GM18868 (cell line): ENCODE data around the gene CORO1C.

Experiments
- ATAC-seq: cut with Tn5 transposase; IDR thresholded peaks from one replicate; pipeline ENCODE4 v1.9.1; 2021; ENCODE audit warnings: mild to moderate bottlenecking, moderate library complexity; ENCODE audit not compliant: unreplicated experiment

CORO1C gene

DNA sequence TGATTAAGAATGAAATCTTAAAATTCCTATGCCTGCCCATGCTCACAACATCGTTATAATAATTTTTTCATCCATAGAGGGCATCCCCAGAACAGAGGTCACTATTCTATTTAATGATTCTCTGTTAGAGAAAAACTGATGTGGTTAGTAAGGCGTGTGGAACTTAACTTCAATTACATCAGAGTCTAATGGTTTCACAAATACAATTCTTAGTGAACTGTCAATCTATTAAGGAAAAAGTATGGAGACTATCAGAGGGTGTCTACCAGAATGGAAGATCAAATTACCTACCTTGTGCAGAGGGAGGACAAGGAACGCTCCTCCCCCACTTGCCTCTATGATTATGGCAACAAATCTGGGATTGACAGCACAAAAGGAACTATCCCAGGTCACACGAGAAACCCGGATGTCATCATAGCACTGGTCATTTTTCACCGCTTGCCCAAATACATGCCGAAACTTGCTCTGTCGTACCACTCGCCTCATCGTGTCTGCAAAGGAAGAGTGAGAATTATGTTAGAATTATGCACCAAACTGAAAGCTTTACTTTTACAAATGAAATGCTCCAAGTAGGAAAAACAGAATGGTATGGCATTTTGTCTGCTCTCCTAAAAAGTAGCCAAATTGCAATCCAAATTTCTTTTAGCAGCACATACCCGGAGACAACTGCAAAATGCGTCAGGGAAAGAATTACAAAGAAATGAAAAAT lies 30.3 kb downstream of the CORO1C start:
- ATAC-seq = no peak

DNA sequence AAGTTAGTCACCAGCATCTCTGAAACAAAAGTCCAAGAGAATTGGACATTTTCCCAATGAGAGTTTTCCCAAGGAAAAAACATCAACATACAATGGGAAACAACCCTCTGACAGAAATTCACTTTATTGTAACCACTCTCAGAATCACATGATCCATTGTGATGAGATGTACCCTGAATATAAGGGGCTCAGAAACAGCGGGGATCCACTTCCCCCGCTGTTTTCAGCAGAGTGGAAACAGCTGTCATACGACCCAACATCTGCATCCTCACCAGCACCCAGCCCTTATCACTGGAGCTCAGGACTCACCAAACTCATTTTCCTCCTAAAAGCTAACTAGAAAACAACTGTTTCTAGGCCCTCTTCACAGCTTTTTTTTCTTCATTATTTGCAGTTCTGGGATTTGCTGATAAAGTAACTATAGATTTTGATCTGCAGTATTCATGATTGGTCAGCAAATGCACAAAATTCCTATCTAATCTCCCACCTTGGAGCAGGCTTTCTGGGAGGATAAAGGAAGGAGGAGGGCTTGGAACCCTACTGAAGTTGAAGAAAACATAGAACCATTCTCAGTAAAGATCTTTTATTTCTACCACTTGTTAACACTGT lies 31.3 kb downstream of the CORO1C start:
- no peak for ATAC-seq

DNA sequence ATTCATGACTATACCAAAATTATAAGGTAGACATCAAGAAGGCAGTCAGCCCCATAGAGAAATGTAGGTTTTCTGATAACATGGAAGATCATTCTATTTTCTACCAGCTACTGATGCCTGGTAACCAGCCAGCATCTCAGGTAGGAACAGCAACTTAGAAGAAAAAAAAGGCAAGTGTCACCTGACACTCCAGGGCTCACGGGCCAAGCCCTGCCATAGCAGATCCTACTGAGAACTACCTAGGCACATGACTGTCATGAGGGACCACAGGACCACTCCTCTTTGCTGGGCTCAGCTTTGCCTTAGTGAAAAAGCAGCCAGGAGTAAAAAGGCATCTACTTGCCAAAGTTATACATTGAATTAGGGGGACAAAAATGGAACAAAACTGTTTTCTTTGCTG lies 33.4 kb downstream of the CORO1C start:
- no peak for ATAC-seq

DNA sequence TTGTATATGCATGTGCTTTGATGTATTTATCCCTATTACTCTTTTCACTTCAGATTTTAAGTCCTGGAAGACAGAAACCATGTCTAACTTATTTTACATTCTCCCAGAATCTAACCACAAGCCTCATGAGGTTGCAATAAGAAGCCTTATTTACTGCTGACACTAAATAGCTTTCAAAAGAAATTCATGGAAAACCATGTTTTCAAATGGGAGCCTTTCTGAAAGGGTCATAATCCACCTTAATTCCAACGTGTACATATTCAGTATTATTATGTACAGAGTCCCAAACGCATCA lies 34.4 kb downstream of the CORO1C start:
- no peak for ATAC-seq

DNA sequence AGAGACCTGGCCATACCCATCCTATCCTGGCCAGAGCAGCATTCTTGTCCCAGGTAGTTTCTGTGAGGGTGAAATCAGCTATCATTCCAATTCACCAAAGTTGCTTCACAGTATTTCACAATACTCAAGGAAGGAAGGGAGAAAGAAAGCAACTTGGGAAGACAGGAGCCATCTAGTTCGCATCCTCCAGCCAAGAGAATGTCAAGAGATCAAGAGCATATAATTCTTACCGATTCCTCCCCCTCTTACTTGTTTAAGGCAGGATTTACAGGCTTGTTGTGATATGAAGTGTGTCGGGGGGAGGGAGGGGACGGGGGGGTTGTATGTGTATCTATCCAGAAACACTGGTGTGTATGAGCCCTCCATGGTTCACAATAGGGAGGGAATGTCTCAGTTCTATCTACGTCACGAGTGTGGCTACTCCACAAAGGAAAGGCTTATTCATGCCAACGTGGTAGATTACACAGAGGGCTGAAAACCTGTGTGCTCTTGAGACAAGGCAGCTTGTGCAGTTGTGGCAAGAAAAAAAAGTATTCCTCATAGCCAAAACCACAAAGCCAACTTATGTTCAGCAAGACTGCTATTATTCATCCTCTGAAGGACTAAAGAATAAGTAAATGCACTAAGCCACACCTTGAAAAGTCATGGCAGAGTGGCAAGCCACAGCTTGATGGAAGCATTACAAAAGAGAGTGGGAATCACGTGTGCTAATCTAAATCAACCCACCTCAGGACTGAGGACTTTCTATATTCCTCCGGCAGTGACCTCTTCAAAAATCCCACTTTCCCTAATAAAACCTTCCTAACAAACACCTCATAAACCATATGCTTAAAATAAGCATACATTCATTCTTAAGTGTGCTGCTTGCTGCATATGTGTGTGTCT lies 35.0 kb downstream of the CORO1C start:
- ATAC-seq = no peak

DNA sequence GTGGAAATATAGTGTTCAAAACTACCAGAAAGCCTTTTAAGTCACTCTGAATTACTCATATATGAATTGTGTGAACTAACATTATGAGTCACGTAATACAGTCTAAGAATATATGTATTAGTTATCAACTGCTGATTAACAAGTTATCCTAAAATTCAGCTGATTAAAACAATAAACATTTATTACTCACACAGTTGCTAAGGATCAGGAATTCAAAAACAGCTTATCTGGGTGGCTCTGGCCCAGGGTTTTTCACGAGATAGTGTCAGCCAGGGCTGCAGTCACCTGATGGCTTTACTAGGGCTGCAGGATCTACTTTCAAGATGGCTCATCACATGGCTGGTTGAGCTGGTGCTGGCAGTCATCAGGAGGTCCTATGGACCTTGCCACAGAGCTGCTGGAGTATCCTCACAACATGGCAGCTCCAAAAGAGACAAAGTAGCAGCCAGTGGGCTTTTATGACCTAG lies 36.5 kb downstream of the CORO1C start:
- peak; percentile 35 for ATAC-seq

DNA sequence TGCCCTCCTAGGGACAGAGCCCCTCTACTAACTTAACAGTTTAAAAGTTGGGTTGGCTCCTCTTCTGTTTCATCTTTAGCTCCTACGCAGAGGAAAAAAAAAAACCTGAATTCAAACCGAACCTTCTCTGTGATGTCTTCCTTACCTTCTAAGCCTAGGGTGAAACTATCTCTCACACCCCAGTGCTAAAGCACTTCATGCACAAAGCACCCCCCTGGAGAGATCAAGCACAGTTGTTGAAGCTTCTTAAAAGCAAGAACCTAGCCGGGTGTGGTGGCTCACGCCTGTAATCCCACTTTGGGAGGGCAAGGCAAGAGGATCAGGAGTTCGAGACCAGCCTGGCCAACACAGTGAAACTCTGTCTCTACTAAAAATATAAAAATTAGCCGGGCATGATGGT lies 37.6 kb downstream of the CORO1C start:
- ATAC-seq = no peak

DNA sequence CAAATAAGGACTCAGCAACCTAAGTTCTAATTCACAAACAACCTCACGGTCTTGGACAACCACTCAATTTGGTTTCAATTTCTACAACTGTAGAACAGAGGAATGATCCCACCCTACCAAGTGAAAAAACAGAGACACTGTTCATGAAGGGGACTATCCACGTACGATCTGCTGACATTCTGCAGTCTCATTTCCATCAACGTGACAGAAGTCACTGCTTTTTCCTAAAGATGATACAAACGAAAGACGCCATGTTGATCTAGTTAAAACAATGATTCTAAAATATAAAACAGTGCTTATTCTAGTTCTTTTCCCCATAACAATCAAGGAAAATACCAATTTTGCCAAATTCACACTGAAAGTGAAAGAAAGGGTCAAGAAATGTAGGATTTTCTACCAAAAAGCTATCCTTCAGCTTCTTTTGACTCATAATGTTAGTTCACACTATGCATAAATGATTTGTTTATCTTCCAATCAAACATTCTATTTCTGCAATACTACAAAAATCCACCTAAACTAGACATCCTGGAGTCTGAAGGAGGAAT lies 38.1 kb downstream of the CORO1C start:
- ATAC-seq = no peak

DNA sequence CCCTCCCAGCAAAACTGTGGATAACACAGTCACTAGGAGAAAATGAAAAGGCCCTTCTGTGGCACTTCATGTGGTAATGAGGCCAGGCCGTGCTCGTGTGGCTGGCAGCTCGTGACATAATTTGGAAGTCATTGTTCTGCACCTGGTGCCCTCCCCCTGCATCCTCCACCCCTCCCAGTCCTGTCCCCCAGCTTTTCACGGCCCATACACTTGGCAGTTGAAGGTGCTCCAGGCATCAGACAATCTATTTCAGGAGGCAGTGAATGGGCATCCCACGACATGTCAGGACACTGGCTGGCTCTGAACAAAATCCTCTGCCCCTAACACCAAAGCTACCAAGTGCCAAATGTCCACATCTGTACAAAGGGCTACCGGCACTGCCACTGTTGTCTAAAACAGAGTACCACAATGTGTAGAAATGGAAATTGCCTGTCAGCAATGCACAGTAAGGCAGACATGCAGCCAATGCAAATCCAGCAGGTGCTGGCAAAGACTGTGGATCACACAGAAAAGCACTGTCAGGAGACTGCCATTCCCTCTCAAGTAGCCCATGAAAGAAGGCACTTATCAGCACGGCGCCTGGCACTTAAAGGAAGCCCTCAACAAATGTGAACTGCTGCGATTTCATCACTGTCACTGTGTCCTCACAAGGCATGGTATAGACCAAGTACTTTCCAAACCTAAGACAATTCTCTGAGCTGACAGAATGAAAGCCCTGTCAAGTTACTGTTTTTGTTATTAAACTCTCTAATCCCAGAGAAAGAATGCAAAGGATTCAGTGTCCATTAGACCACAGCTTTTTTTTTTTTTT lies 39.1 kb downstream of the CORO1C start:
- ATAC-seq = no peak

DNA sequence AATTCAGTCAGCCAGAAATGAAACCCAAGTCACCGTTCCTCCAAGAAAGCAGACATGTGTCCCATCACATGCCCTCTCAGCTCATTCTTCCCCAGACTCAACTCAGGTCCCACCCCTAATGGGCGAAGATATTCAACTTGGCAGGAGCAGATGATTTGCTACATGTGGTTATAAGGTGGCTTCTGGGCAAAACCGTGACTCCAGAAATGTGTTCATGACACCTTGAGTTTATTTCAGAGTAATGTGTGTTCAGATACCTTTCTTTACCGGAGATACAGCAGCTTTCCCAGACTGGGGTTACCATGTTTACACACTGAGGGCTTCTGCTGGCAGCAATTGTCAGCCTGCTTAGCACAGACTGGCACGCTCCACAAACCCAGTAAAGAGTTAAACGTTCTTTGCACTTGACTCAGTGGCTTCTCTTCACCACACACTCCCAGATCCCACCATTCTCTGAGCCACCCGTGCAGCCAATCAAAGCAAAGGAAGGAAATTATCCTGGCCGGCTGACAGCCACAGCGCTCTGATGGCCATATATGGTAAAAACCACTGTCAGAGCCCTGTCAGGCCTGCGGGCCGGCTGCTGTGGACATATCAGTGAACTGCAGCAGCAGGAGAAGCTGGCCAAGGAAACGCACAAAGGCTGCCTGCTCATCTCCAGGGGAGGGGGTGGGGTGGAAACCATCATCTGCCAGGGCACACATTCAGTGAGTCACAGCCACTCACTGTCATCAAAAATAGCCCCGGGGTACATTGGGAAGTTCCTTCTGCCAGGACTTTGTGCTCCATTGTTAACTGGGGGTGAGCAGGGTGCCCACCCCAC lies 39.9 kb downstream of the CORO1C start:
- ATAC-seq = peak; percentile 57

DNA sequence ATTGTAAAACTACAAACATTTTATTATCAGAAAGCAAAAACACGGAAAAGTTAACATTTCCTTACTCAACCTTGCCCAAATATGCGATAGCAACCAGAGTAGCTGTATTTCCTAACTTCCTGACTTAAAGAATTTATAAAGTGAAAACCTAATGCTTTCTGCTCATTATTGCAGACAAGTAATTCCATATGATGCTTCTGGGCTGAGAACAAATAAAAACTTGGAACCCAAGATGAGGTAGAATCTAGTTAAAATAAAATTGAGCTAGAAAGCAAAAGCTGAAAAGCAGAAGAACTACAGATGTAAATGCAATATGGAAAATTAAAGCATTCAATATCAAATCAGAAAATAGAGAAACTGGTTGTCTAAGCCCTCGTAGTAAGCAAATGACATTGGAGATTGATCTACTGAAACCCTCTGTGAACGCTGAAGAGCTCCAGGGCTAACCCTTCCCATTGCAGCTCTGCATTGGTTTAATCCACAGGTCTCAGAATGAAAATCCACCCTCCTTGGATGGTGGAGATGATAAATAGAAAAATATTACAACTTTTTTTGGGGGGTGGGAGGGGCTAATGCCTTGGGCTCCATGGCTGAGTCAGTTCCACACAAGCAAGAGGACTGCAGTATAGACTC lies 40.7 kb downstream of the CORO1C start:
- ATAC-seq = no peak

DNA sequence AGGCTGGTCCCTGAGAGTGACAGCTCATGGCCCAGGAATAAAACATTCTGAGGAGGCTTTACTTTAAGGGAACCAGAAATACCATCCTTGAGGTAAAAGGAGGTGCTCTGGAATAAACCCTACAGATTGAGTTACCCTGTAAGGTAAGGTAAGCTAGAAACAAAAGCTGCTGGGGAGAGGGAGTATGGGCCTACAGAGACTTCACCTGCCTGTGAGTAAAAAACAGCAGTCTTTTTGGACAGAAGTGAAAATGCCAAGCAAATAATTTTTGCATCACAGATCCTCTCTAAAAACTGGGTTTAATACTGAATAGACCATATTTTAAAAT lies 41.2 kb downstream of the CORO1C start:
- ATAC-seq = no peak

DNA sequence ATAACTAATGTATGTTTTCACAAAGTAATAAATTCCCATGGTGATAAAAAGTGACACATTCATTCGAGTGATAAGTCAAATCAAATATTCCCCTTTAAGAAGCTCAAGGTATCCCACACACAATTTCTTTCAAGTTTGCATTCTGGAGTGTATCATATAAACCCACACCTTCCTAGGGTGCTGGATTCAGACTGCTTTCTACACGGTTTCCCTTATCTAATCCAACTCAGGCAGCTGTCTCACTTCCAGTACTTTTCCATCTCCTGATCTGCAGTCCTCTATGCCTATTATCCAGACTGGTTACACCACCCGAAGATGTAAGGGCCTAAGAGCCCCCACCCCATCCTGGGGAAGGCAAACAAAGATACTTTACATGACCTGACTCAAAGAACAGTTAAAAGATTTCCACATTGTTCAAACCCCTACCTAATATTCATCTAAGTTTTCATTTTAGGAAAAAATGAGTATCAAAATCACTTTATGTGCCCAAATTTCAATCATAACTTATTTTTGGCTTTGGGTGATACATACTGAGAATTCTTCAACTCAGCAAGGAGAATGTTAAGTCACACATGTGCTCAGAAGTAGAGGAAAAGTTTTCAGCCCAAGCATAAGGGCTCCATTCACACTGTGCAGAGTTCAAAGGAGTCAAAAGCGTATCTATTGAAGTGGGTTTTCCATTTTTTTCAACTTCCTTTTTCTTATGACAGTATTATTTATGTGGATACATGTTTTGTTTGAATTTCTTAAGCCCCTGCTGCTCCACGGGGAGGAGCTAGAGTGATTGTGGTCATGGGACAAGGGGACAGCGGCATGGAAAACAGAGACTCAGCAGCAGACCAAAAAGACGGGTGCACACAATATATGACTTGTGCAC lies 41.8 kb downstream of the CORO1C start:
- no peak for ATAC-seq

DNA sequence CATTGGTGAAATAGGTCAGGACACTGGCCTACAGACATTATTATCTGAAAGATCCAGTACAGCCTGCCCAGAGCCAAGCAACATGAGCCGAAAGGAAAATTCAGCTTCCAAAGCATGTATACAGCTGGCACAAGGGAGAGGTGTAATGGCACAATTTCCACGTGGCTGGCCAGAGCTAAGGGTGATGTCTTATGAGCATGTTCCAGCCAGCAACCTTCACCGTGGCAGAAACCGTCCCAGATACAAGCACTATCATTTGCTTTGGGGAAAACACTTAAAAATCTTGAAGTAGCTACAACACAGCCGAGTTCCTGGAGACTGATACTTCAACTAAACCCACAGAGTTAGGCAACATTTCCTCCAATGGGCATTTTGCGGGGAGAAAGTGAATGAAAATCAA lies 44.5 kb downstream of the CORO1C start:
- ATAC-seq = no peak

DNA sequence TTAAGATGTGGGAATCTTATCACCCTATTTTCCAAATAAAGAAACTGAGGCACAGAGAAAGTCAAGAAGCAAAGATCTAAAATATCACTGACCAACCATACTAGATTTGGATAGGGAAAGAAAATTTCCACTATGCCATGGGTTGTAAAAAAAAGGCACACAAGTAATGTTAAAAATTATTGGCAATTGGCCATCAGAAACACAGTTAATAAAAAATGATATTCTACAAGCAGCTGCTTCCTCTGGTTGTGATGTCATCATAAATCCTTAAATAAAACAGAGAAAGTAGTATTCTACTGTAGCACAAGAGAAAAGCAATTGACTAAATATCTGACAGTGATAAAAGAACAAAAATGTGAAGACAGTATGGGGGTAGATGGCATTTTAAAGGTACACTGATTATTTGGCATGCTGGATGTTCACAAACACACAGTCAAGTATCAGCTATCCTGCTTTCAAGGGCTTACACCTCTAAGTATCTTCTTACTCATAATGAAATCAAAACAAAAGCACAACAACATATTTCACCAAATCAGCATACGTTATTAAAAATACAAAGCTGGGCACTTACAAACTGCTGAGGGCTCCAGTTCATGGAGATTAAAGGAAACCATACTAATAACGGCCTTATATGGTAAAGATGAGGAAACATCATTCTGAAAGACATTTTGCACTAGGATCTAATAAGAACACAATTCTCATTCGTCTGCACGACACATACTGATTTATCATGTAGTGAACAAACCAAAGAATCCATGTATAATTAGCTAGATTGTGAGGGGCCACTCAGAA lies 45.7 kb downstream of the CORO1C start:
- ATAC-seq = no peak

DNA sequence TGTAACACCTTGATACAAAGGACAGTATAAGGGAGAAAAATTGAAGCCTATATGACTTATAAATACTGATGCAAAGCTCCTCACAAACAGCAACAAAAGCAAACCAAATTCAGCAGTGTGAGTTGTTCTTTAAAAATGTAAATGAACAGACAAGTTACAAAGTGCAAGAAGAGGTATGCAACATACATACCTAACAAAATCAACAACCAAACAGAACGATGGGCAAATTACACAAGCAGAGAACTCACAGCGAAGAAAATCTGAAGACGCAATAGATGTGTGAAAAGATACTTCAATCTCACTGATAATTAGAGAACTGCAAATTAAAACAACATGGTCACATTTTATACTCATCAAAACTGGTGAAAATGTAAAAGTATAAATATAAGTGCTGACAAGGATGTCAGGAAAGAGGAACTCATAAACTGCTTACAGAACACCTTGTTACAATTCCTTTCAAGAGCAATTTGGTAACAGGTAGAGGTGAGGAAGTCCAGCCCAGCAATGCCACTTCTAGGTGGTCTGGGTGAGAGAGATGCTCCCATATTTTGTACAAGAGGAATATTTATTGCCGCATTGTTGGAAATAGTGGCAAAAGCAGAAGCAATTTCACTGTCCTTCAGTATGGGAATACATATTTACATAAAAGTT lies 47.3 kb downstream of the CORO1C start:
- no peak for ATAC-seq

DNA sequence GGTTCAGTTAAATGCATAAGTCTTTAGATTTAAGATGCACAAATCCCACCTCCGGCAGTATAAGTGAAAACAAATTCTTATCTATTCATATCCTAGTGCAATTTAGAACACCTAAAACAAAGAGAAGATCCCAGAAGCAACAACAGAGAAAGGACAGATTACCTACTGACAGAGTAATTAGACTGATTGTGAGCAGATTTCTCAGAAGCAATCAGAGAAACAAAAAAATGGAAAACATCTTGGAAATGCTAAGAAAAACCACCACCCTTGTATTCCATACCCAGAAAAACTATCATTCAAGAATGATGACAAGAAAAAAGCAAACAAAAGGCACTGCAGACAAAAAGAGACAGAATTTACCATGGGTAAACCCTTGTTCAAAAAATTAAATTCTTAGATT lies 50.0 kb downstream of the CORO1C start:
- ATAC-seq = no peak
